ENCODE results near the gene FHL3.
"Not testable (repeated sequence)": the region's sequence is repeated elsewhere in the genome, so short reads cannot be mapped to it uniquely, and the experiment has no call there.

The FHL3 gene

GRCh38 chr1:37974567-37974966, 30.7 kb downstream of the FHL3 start:
- CTCF ChIA-PET, result interaction anchor here (1.4 kb wide), 1 partner anchor 83 kb away, joined by 5 read pairs; no protein-coding TSS in a partner anchor
- POLR2A ChIA-PET, result no interaction called here
- no peak for TF ChIP-seq CTCF (IDR thresholded peaks at IDR 0.05; ENCODE audit: control extremely low read depth, extremely low read depth, low read depth, missing control alignments)
- no peak for DNase-seq (ENCODE audit: extremely low spot score)

- POLR2A ChIA-PET; DNase-seq (ENCODE audit: extremely low spot score); CTCF ChIA-PET: not testable (repeated sequence)
Observed at GRCh38 chr1:37973684-37974083, 31.6 kb downstream of the FHL3 start.

- ChIA-PET POLR2A (no interaction called here), CTCF (interaction anchor here (1.1 kb wide), 1 partner anchor 7 kb away, joined by 3 read pairs; no protein-coding TSS in a partner anchor)
- no peak for DNase-seq (ENCODE audit: extremely low spot score)
- TF ChIP-seq CTCF (IDR thresholded peaks at IDR 0.05; ENCODE audit: control extremely low read depth, extremely low read depth, low read depth, missing control alignments), result no peak
Observed at GRCh38 chr1:37965301-37965700, 40.0 kb downstream of the FHL3 start.

- CTCF ChIA-PET, result interaction anchor here (0.9 to 1.5 kb wide), 3 partner anchors 15 to 75 kb away, joined by 3 to 4 read pairs (median 3); no protein-coding TSS in a partner anchor
- DNase-seq (ENCODE audit: extremely low spot score); POLR2A ChIA-PET: not testable (repeated sequence)
Observed at GRCh38 chr1:37964106-37964505, 41.2 kb downstream of the FHL3 start.

- CTCF ChIA-PET, result interaction anchor here (0.8 to 1.5 kb wide), 2 partner anchors 9 to 11 kb away, joined by 4 to 5 read pairs; partner anchors contain the start of gene INPP5B
- DNase-seq (ENCODE audit: extremely low spot score), result no peak
- TF ChIP-seq CTCF (IDR thresholded peaks at IDR 0.05; ENCODE audit: control extremely low read depth, extremely low read depth, low read depth, missing control alignments), result no peak
- POLR2A ChIA-PET, result interaction anchor here (0.7 kb wide), 1 partner anchor 352 kb away, joined by 3 read pairs; no protein-coding TSS in a partner anchor
Observed at GRCh38 chr1:37958690-37959089, 46.6 kb downstream of the FHL3 start.

- no peak for TF ChIP-seq CTCF (IDR thresholded peaks at IDR 0.05; ENCODE audit: control extremely low read depth, extremely low read depth, low read depth, missing control alignments)
- ChIA-PET POLR2A (no interaction called here), CTCF (interaction anchor here (1.4 kb wide), 1 partner anchor 35 kb away, joined by 4 read pairs; no protein-coding TSS in a partner anchor)
- no peak for DNase-seq (ENCODE audit: extremely low spot score)
Observed at GRCh38 chr1:37955685-37956084, 49.6 kb downstream of the FHL3 start.

GRCh38 chr1:37954316-37954971, 50.9 kb downstream of the FHL3 start:
- no peak for DNase-seq (ENCODE audit: extremely low spot score)
- CTCF ChIA-PET, result interaction anchor here (1.0 to 1.4 kb wide), 3 partner anchors 18 to 94 kb away, joined by 3 to 4 read pairs (median 4); no protein-coding TSS in a partner anchor
- no peak for TF ChIP-seq CTCF (IDR thresholded peaks at IDR 0.05; ENCODE audit: control extremely low read depth, extremely low read depth, low read depth, missing control alignments)
- POLR2A ChIA-PET, result no interaction called here

Measured in GM10248 (cell line).